Upper lobe of right lung (tissue), 1 donor: ENCODE measurements around the gene AK2. TPM values are rescaled to one million over a fixed set of nuclear protein-coding genes. Genes with fewer than 3 reads are reported as not detected.
"Not testable (repeated sequence)": the region's sequence is repeated elsewhere in the genome, so short reads cannot be mapped to it uniquely, and the experiment has no call there.

Experiments used
- ATAC-seq: fragments of 200-7000 bp; cut with Tn5 transposase; one replicate; pipeline ENCODE4 v1.9.1; 2020; ENCODE audit warnings: mild to moderate bottlenecking, moderate library complexity
- DNase-seq: peaks from one replicate; pipeline ENCODE4 v3.0.0-alpha.2; 2020
- H3K27ac ChIP-seq: fragments of 200-600 bp; one replicate; pipeline ENCODE4 v1.8.0; 2022
- H3K27me3 ChIP-seq: fragments of 200-600 bp; one replicate; pipeline ENCODE4 v1.8.0; 2022; ENCODE audit warnings: mild to moderate bottlenecking
- H3K36me3 ChIP-seq: fragments of 200-600 bp; one replicate; pipeline ENCODE4 v1.8.0; 2022
- H3K4me1 ChIP-seq: fragments of 200-600 bp; one replicate; pipeline ENCODE4 v1.8.0; 2022
- H3K4me3 ChIP-seq: fragments of 200-600 bp; one replicate; pipeline ENCODE4 v1.8.0; 2022; ENCODE audit warnings: mild to moderate bottlenecking
- H3K9me3 ChIP-seq: fragments of 200-600 bp; one replicate; pipeline ENCODE4 v1.8.0; 2022
- CTCF ChIP-seq: fragments of 200-600 bp; IDR thresholded peaks from one replicate; pipeline ENCODE4 v1.8.0; 2022; ENCODE audit warnings: antibody characterized with exemption
- intact Hi-C: fragments of 100-400 bp; cut with DNase I; formaldehyde crosslinking; loops from one replicate; pipeline ENCODE4 v1.11.0; 2022
- total RNA-seq: library from RNA; stranded (reverse); fragmentation: NEBNext Ultra II Directional; extraction: Animal tissue kit (Norgen Biotek cat#: 25700); gene quantifications from one replicate; pipeline ENCODE4 v1.2.1, GENCODE V29; 2021
- donor health status: DM: no; HTN: yes; CAD: no; lungs with severe emphysema.

Gene AK2
- total RNA-seq, 1 donor from 2014 or later = 106 TPM

- Histone ChIP-seq H3K9me3 (no peaks in the 10 kb centered on the region), H3K27me3 (no peaks in the 10 kb centered on the region), H3K27ac (no peak overlapping the region), H3K36me3 (peaks cover 52% of the 10 kb centered on the region), H3K4me3 (no peak overlapping the region), H3K4me1 (peaks cover 8% of the 10 kb centered on the region)
- DNase-seq (no peak), ATAC-seq (no peak)
- TF ChIP-seq CTCF = no peak
- intact Hi-C loops = no loop called here
These were observed 10.9 kb downstream of the AK2 start for GRCh38 chr1:33025761-33026160.

- DNase-seq = no peak
- no peak for TF ChIP-seq CTCF
- Histone ChIP-seq H3K27me3 (no peaks in the 10 kb centered on the region), H3K27ac (no peak overlapping the region), H3K4me1 (peaks cover 3% of the 10 kb centered on the region), H3K4me3 (no peak overlapping the region), H3K9me3 (no peaks in the 10 kb centered on the region), H3K36me3 (peaks cover 58% of the 10 kb centered on the region)
- intact Hi-C loops = no loop called here
- no peak for ATAC-seq
These were observed 11.5 kb downstream of the AK2 start for GRCh38 chr1:33025180-33025569.

- ATAC-seq = peak; percentile 32
- H3K4me1 ChIP-seq = not testable (repeated sequence)
These were observed 12.1 kb downstream of the AK2 start for GRCh38 chr1:33024430-33025179.

GRCh38 chr1:33022650-33023200, 14.0 kb downstream of the AK2 start:
- H3K4me3 ChIP-seq = no peak overlapping the region
- H3K27me3 ChIP-seq = no peaks in the 10 kb centered on the region
- peaks cover 66% of the 10 kb centered on the region for H3K36me3 ChIP-seq
- DNase-seq = no peak
- H3K4me1 ChIP-seq = no peaks in the 10 kb centered on the region
- H3K9me3 ChIP-seq = no peaks in the 10 kb centered on the region
- TF ChIP-seq CTCF = no peak
- no peak overlapping the region for H3K27ac ChIP-seq
- no peak for ATAC-seq
- intact Hi-C loops = no loop called here

More at GRCh38 chr1:33024430-33025179, 12.1 kb downstream of the AK2 start:
- H3K27ac ChIP-seq, H3K9me3 ChIP-seq, H3K27me3 ChIP-seq, DNase-seq, H3K4me3 ChIP-seq, intact Hi-C loops: not testable (repeated sequence)
- peaks cover 59% of the 10 kb centered on the region for H3K36me3 ChIP-seq

GRCh38 chr1:33021567-33022431, 14.9 kb downstream of the AK2 start:
- Histone ChIP-seq H3K4me3 (no peak overlapping the region), H3K4me1 (no peaks in the 10 kb centered on the region), H3K36me3 (peaks cover 76% of the 10 kb centered on the region), H3K27ac (no peak overlapping the region), H3K9me3 (no peaks in the 10 kb centered on the region), H3K27me3 (no peaks in the 10 kb centered on the region)
- DNase-seq (no peak), ATAC-seq (no peak)
- intact Hi-C loops = no loop called here
- no peak for TF ChIP-seq CTCF

GRCh38 chr1:33018112-33018511, 18.6 kb downstream of the AK2 start:
- Histone ChIP-seq H3K4me1 (no peaks in the 10 kb centered on the region), H3K9me3 (no peaks in the 10 kb centered on the region), H3K27me3 (no peaks in the 10 kb centered on the region), H3K27ac (no peak overlapping the region), H3K36me3 (peaks cover 76% of the 10 kb centered on the region), H3K4me3 (no peak overlapping the region)
- ATAC-seq (no peak), DNase-seq (no peak)
- no peak for TF ChIP-seq CTCF
- intact Hi-C loops = no loop called here
